GM23338 (cell line): ENCODE data around the gene SHISAL2A. TPM values are rescaled to one million over a fixed set of nuclear protein-coding genes. Genes with fewer than 3 reads are reported as not detected.

Source experiments
- ATAC-seq: fragments of 200-7000 bp; cut with Tn5 transposase; 3 replicates; pipeline ENCODE4 v1.9.1; 2020
- DNase-seq: peaks from one replicate; pipeline ENCODE4 v3.0.0-alpha.2; 2015; ENCODE audit warnings: low spot score
- H2AFZ ChIP-seq: fragments of 200-600 bp; sonication (generic); 2 replicates; pipeline ENCODE4 v1.8.0; 2016; ENCODE audit warnings: antibody characterized with exemption, mild to moderate bottlenecking, moderate library complexity
- H3F3A ChIP-seq: fragments of 200-600 bp; sonication (generic); replicated peaks from 2 replicates; pipeline ENCODE4 v1.8.0; 2017; ENCODE audit warnings: antibody characterized with exemption, mixed run types, low read depth
- H3K27ac ChIP-seq: fragments of 200-600 bp; sonication (generic); 2 replicates; pipeline ENCODE4 v1.6.1; 2016; ENCODE audit warnings: low read depth
- H3K27me3 ChIP-seq: fragments of 200-600 bp; sonication (generic); 2 replicates; pipeline ENCODE4 v1.8.0; 2016; ENCODE audit warnings: mild to moderate bottlenecking, mixed run types, moderate library complexity; ENCODE audit not compliant: insufficient read depth
- H3K36me3 ChIP-seq: fragments of 200-600 bp; sonication (generic); 2 replicates; pipeline ENCODE4 v1.8.0; 2016; ENCODE audit warnings: mild to moderate bottlenecking; ENCODE audit not compliant: insufficient read depth
- H3K4me1 ChIP-seq: fragments of 200-600 bp; sonication (generic); 2 replicates; pipeline ENCODE4 v1.8.0; 2016; ENCODE audit warnings: mild to moderate bottlenecking, moderate library complexity; ENCODE audit not compliant: insufficient read depth
- H3K4me2 ChIP-seq: fragments of 200-600 bp; sonication (generic); 2 replicates; pipeline ENCODE4 v1.7.1; 2017; ENCODE audit warnings: mixed run types
- H3K4me3 ChIP-seq: fragments of 200-600 bp; sonication (generic); 2 replicates; pipeline ENCODE4 v1.6.1; 2016; ENCODE audit warnings: mixed run types
- H3K79me2 ChIP-seq: fragments of 200-600 bp; sonication (generic); replicated peaks from 2 replicates; pipeline ENCODE4 v1.8.0; 2017; ENCODE audit warnings: mild to moderate bottlenecking; ENCODE audit not compliant: insufficient read depth
- H3K9me2 ChIP-seq: fragments of 200-600 bp; sonication (generic); 2 replicates; pipeline ENCODE4 v1.8.0; 2017; ENCODE audit not compliant: insufficient read depth
- H4K20me1 ChIP-seq: fragments of 200-600 bp; sonication (generic); replicated peaks from 2 replicates; pipeline ENCODE4 v1.8.0; 2017; ENCODE audit warnings: mild to moderate bottlenecking; ENCODE audit not compliant: insufficient read depth
- H3K27ac Mint-ChIP-seq: 2 replicates; pipeline ENCODE4 v1.8.0; 2020; ENCODE audit warnings: inconsistent platforms, mild to moderate bottlenecking, moderate library complexity, mixed read lengths
- H3K27me3 Mint-ChIP-seq: 3 replicates; pipeline ENCODE4 v1.8.0; 2022; ENCODE audit warnings: low read depth, mild to moderate bottlenecking, moderate library complexity, mixed read lengths, inconsistent platforms; ENCODE audit not compliant: insufficient read depth, poor library complexity
- H3K36me3 Mint-ChIP-seq: 3 replicates; pipeline ENCODE4 v1.8.0; 2021; ENCODE audit warnings: low read depth, mild to moderate bottlenecking, inconsistent platforms, moderate library complexity, mixed read lengths
- H3K4me1 Mint-ChIP-seq: 3 replicates; pipeline ENCODE4 v1.8.0; 2020; ENCODE audit warnings: mild to moderate bottlenecking, inconsistent platforms, mixed read lengths
- H3K4me3 Mint-ChIP-seq: 3 replicates; pipeline ENCODE4 v1.8.0; 2021; ENCODE audit warnings: moderate library complexity, mild to moderate bottlenecking, inconsistent platforms, mixed read lengths
- H3K9me3 Mint-ChIP-seq: 3 replicates; pipeline ENCODE4 v1.8.0; 2020; ENCODE audit warnings: moderate library complexity, mild to moderate bottlenecking, inconsistent platforms, mixed read lengths
- CREB1 ChIP-seq: fragments of 250-450 bp; sonication (Bioruptor Pico); IDR thresholded peaks from 2 replicates; pipeline ENCODE4 v1.5.0; 2020; ENCODE audit warnings: low read depth, mild to moderate bottlenecking, moderate library complexity
- ETS1 ChIP-seq: IDR thresholded peaks from 2 replicates; pipeline ENCODE4 v1.6.1; 2016; ENCODE audit warnings: antibody characterized with exemption
- EZH2 ChIP-seq: fragments of 200-600 bp; sonication (generic); IDR thresholded peaks from one replicate; pipeline ENCODE4 v1.8.0; 2017; ENCODE audit warnings: antibody characterized with exemption, mild to moderate bottlenecking, low read depth; ENCODE audit not compliant: unreplicated experiment
- EZH2phosphoT487 ChIP-seq: fragments of 200-600 bp; sonication (generic); IDR thresholded peaks from one replicate; pipeline ENCODE4 v1.8.1; 2018; ENCODE audit warnings: antibody characterized with exemption; ENCODE audit not compliant: unreplicated experiment
- JUNB ChIP-seq: IDR thresholded peaks from one replicate; pipeline ENCODE4 v1.6.1; 2016; ENCODE audit warnings: antibody characterized with exemption; ENCODE audit not compliant: unreplicated experiment
- NANOG ChIP-seq: IDR thresholded peaks from 2 replicates; pipeline ENCODE4 v1.6.1; 2016; ENCODE audit warnings: antibody characterized with exemption, borderline replicate concordance
- POLR2AphosphoS5 ChIP-seq: IDR thresholded peaks from 2 replicates; pipeline ENCODE4 v1.6.1; 2016; ENCODE audit warnings: antibody characterized with exemption, low read depth
- REST ChIP-seq: IDR thresholded peaks from one replicate; pipeline ENCODE4 v1.6.1; 2018; ENCODE audit warnings: antibody characterized with exemption; ENCODE audit not compliant: unreplicated experiment
- STAT1 ChIP-seq: IDR thresholded peaks from one replicate; pipeline ENCODE4 v1.6.1; 2016; ENCODE audit warnings: antibody characterized with exemption; ENCODE audit not compliant: unreplicated experiment
- ZNF114 ChIP-seq: fragments of 250-450 bp; sonication (Bioruptor Pico); IDR thresholded peaks from 2 replicates; pipeline ENCODE4 v1.5.0; 2020; ENCODE audit warnings: mild to moderate bottlenecking, moderate library complexity
- ZNF331 ChIP-seq: fragments of 250-450 bp; sonication (Bioruptor Pico); IDR thresholded peaks from 2 replicates; pipeline ENCODE4 v1.5.0; 2020; ENCODE audit warnings: low read depth, mild to moderate bottlenecking, moderate library complexity
- ZNF462 ChIP-seq: fragments of 250-450 bp; sonication (Bioruptor Pico); IDR thresholded peaks from 2 replicates; pipeline ENCODE4 v1.5.0; 2020; ENCODE audit warnings: mild to moderate bottlenecking, moderate library complexity
- polyA plus RNA-seq: library from polyadenylated mRNA; unstranded; fragments of >200 nt; fragmentation: Nextera tagmentation; extraction: Ambion mirVana; gene quantifications from 2 replicates; pipeline ENCODE4 v1.2.1, GENCODE V29; 2016
- total RNA-seq: library from RNA; depleted of rRNA; stranded (reverse); fragments of >200 nt; shearing (Covaris generic); gene quantifications from 2 replicates; pipeline ENCODE4 v1.2.3, GENCODE V29; 2014

SHISAL2A gene
- total and polyA plus RNA-seq, 2 experiments from 2014 or later = 0.10 to 1.2 TPM

GRCh38 chr1:52600533-52601179 lies 32.3 kb upstream of the SHISAL2A start (continued):
- TF ChIP-seq EZH2 (no peak), ZNF114 (CRISPR knock-in tag) (no peak), EZH2phosphoT487 (no peak), STAT1 (no peak), NANOG (no peak), POLR2AphosphoS5 (no peak)

- Mint-ChIP-seq H3K27ac (no peak overlapping the region), H3K9me3 (peaks cover 3% of the 10 kb centered on the region; the same call in 1 of the 3 replicates), H3K4me3 (peak overlapping the region; percentile 73), H3K27me3 (peaks cover 38% of the 10 kb centered on the region), H3K4me1 (peaks cover 10% of the 10 kb centered on the region), H3K36me3 (no peaks in the 10 kb centered on the region)
- H3K79me2 ChIP-seq = no peaks in the 10 kb centered on the region
- peak overlapping the region; percentile 100 for H2AFZ ChIP-seq
- no peaks in the 10 kb centered on the region for H3K36me3 ChIP-seq
- H4K20me1 ChIP-seq = no peaks in the 10 kb centered on the region; the same call in 1 of the 2 replicates
- H3K4me3 ChIP-seq = peak overlapping the region; percentile 66
- H3F3A ChIP-seq = no peaks in the 10 kb centered on the region; the same call in 1 of the 2 replicates
- ATAC-seq (no peak), DNase-seq (no peak)
- no peaks in the 10 kb centered on the region for H3K9me2 ChIP-seq
- TF ChIP-seq EZH2 = no peak
- TF ChIP-seq JUNB = no peak
- TF ChIP-seq POLR2AphosphoS5 = no peak
- no peak for TF ChIP-seq ETS1
- TF ChIP-seq ZNF462 (CRISPR knock-in tag) = no peak
- TF ChIP-seq REST = no peak
- no peak for TF ChIP-seq STAT1
- TF ChIP-seq ZNF331 = no peak
- no peak for TF ChIP-seq ZNF114 (CRISPR knock-in tag)
- TF ChIP-seq CREB1 = no peak
- peak overlapping the region; percentile 92 for H3K4me2 ChIP-seq
- H3K4me1 ChIP-seq = 0 out of 2 replicates have a peak, but pooled peaks cover 10% of the 10 kb centered on the region
- no peak overlapping the region for H3K27ac ChIP-seq
- H3K27me3 ChIP-seq = peaks cover 45% of the 10 kb centered on the region
These were observed 31.4 kb upstream of the SHISAL2A start for GRCh38 chr1:52601519-52601918.
